Left forelimb (tissue), 1 donor: ENCODE results near the gene VASH1.

ENCODE experiments used
- DNase-seq: peaks from one replicate; pipeline ENCODE4 v3.0.0-alpha.2; 2018; ENCODE audit warnings: low spot score

The VASH1 gene

GRCh38 chr14:76742966-76743365, 18.3 kb upstream of the VASH1 start:
- no peak for DNase-seq

- DNase-seq, result no peak
These were observed 8.5 kb upstream of the VASH1 start for GRCh38 chr14:76752744-76753143.

- no peak for DNase-seq
These were observed 7.6 kb upstream of the VASH1 start for GRCh38 chr14:76753541-76754198.

- DNase-seq, result no peak
These were observed 6.7 kb upstream of the VASH1 start for GRCh38 chr14:76754586-76754985.

GRCh38 chr14:76755610-76756370, 5.5 kb upstream of the VASH1 start:
- no peak for DNase-seq

DNA sequence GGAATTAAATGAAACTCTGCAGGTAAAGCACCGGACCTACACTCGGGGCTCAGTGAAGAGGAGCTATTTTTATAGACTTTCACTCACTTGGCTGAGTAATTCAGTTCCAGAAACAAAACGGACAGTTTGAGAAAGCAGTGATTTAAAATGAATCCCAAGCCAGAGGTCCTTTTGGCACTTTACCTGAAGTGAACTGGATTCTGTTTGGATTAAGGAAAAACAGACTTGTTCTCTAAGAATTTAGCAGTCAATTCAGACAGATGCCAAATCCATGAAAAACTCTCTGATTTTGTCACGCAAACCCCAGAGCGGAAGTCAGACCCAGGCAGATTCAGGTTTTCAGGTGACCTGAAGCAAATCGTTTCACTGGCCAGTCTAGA, 4.9 kb upstream of the VASH1 start:
- DNase-seq, result no peak

DNA sequence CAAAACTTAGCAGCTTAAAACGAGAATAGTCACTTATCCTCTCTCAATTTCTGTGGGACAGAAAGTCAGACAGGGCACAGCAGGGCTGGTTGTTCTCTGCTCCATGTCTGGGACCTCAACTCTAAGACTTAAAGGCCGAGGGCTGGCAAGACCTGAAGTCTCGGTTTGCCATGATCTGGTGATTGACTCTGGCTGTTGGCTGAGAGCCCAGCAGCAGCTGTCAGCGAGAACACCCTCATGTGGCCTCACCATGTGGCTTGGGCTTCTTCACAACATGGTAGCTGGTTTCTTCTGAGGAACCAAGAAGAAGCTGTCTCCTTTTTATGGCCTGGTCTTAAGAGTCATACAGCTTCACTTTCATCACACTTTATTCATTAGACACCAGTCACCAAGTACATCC, 1.7 kb upstream of the VASH1 start:
- DNase-seq, result peak; percentile 48

DNA sequence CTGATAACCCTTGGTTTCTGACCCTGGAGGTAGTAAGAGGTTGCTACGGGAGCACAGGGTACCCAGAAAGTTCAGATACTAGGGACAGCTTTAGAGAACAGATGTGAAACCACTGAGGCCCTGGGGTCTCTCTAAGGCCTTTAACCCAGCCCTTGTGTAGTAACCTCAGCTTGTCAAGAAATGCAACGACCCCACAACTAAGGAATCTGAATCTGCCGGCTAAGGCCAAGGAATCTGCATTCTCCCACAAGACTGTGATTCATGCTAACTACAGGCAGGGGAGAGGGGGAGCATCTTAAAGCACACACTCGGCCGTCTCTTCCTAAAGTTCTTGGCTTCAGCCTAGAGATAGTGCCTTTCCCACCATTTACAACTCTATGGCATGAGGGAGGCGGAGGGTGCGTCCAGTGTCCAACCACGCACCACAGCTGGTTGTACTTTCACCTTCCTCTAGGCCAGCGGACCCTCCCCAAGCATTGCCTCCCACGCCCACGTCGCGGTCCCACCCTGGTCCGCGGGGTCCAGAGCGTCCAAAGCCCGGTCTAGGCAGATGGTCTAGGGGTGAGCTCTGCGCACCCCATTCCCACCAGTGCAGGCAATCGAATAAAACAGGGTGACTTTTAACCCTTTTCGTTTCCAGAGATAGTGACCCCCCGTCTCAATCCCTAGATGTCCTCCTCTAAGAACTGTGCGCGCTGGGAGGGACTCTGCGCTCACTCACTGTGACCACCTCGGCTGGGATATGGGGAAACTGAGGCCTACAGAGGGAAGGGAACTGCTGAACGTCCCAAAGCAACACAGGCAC, 735 bp upstream of the VASH1 start:
- DNase-seq, result peak; percentile 63

DNA sequence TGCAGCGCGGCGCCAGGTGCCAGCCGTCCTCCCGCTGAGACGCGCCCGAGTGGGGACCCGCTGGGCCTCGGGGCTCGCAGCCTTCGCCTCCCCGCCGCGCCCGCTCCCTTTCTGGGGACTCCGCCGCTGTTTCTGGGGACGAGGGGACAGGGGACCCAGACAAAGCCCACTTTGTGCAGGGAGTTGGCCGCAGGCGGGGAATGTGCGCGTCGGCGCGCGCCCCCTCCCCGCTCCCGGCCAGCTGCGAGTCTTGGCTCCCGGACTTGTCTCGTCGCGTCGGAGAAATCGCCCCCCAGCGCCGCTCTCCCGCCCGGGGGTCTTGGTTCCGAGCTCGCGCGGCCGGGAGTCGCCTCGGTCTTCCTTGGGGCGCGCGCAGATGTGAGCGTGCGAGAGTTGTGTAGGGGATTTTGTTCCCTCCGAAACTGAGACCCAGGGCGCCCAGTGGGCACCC, 717 bp downstream of the VASH1 start:
- DNase-seq, result peak; percentile 70

- peak; percentile 66 for DNase-seq
These were observed 1.3 kb downstream of the VASH1 start for GRCh38 chr14:76762411-76763095.

GRCh38 chr14:76763096-76764041, 2.1 kb downstream of the VASH1 start:
- DNase-seq, result peak; percentile 41

DNA sequence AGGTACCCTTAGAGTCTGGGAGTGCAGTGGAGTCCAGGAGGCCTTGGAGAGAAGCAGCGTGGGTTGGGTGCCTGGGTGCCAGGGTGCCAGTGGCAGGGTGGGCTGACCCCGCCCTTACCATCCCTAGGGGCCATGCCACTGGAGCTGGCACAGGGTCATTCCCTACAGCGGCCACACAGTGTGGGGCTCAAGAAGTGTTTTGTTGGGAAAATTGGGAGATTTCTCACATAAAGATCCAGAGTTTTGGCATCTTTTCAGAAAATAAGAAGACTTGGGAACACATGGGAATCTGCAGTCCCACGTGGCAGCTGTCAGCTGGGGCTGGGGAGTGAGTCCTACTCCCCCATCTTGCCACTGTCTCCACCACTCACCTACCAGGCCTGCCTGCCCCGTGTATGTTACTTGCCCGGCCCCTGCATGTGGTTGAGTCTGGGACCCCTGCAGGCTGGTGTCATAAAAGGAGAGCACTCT, 4.2 kb downstream of the VASH1 start:
- no peak for DNase-seq

DNA sequence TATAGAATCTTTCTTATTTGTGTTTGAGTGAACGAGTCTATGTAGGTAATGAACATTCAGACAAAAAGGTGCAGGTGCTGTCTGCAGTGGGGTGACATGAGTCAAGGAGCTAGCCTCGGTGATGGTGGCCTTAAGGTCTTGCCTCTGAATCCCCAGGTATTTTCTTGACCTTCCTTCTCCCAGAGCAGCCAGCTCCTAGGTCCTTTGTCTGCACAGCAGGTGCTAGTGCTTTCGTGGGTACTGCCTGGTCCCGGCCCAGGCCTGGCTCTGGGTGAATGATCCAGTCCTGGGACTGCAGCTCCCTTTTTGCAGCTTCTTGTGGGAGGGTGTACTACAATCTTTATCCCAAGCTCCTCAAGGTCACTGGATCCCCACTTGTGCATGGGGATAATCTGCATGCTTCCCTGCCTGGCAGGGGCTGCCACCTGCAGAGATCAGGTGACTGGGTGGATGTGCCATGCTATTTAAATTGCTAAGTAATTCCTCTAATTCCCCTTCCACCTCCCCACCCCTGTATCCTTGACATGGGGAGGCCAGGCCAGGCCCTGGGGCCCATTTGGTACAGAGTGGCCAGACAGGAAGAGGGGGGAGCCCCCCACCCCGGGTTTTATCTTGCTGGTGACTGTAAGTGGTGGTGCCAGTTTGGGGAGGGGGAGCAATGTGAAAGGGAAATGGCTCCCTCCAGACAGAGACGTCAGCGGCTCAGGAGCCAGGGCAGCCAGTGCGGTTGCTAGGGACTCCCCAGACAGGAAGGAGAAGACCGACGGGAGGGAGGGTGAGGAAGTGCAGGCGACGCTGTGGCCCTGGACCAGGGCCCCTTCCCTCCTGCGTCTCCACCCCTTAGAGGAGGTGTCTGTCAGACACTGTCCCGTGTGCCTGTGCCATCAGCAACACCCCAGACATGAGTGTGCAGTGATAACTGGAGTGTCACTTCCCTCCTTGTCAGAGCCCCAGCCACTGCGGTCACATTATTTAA, 6.7 kb downstream of the VASH1 start:
- DNase-seq, result peak; percentile 67

DNA sequence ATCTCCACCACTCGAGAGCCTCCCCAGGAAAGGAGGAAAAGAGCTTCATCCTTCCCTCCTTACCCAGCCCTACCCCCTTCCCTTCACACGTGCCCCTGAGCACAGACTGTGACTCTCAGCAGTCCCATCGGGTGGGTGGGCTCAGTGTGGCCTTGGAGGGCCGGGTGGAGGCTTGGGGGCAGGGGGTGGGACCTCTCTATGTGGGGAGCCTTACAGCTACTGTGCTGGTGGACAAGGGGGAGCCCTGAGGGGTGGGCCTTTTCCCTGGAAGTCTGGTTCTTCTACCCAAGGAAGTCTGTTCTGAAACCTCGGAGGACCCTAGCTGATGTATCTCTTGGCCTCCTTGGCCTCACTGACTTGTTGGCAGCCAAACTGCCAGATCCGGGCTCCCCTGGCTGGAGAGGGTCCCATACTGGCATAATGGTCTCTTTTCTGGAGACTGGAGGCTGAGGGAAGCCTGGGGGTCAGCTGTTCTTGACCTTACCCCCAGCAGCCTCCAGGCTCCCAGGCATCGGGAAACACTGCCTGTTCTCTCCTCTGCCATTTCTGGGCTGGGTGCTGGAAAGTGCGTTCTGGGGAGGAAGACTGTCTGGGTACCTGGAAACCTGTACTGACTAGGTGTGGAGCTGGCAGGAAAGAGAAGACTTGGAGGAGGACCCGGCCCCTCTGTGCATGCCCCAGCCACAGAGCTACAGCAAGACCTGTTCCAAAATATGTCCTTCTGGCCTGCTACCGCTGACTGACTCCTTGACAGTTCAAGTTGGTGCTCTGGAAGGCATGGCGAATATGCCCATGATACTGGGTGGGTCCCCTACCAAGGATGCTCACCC, 7.6 kb downstream of the VASH1 start:
- peak; percentile 36 for DNase-seq

GRCh38 chr14:76769636-76770292, 8.5 kb downstream of the VASH1 start:
- peak; percentile 49 for DNase-seq

- peak; percentile 62 for DNase-seq
These were observed 9.5 kb downstream of the VASH1 start for GRCh38 chr14:76770521-76771436.

DNA sequence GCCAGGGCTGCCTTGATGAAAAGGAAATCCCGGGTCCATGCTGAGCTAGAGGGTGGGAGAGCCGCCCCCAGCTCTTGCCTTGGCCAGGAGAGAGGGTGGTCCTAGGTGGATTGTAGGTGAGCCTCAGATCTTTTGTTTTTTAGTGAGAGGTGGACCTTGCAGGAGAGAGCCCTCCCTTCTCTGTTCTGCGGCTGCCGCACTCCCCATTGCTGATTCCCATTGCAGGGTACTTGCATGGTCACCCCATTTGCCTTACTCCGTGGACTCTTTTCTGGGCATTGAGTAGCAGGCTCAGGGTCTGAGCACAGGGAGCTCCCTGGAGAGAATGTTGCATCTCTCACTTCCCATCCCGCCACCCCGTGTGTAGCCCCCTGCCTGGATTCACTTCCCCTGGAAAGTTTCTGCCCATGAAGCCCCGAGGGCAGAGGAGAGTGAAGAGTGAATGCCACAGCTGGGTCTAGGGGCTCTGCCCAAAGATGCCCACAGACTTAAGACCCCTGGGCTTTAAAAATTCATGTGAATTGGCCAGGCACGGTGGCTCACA, 10.2 kb downstream of the VASH1 start:
- peak; percentile 58 for DNase-seq
